HepG2 (cell line): ENCODE results near the gene ZNF562. TPM values are rescaled to one million over a fixed set of nuclear protein-coding genes. Genes with fewer than 3 reads are reported as not detected.

ENCODE experiments used
- BRD4 ChIP-seq: sonication (generic); formaldehyde crosslinking; IDR thresholded peaks from 2 replicates; pipeline ENCODE4 v1.4.0; 2020; ENCODE audit warnings: missing genetic modification reagents
- CEBPB ChIP-seq: IDR thresholded peaks from 2 replicates; pipeline ENCODE4 v1.6.1; 2011; ENCODE audit warnings: low read depth, low read length, improper control_type of control experiment, borderline replicate concordance
- ERF ChIP-seq: IDR thresholded peaks from 2 replicates; pipeline ENCODE4 v1.6.1; 2018; ENCODE audit warnings: missing biosample characterization, missing genetic modification reagents
- HNRNPL ChIP-seq: fragments of 200-400 bp; formaldehyde crosslinking; IDR thresholded peaks from 2 replicates; pipeline ENCODE4 v1.6.1; 2017; ENCODE audit warnings: mild to moderate bottlenecking, low read depth, low read length
- JDP2 ChIP-seq: sonication (generic); formaldehyde crosslinking; IDR thresholded peaks from 2 replicates; pipeline ENCODE4 v1.8.1; 2022; ENCODE audit warnings: missing genetic modification reagents, borderline replicate concordance
- LCORL ChIP-seq, 2 experiments: fragments of 450-650 bp in 1 of 2; sonication (generic) in 1 of 2; formaldehyde crosslinking in 1 of 2; IDR thresholded peaks; 2 replicates each; pipeline versions ENCODE4 v1.5.0 to v1.6.1; 2017 to 2020; ENCODE audit warnings: antibody characterized with exemption in 1 of 2, missing genetic modification reagents in 1 of 2
- MIER3 ChIP-seq: IDR thresholded peaks from 2 replicates; pipeline ENCODE4 v1.6.1; 2016; ENCODE audit warnings: missing compliant biosample characterization, borderline replicate concordance
- MTF1 ChIP-seq: sonication (generic); formaldehyde crosslinking; IDR thresholded peaks from 2 replicates; pipeline ENCODE4 v1.5.0; 2020; ENCODE audit warnings: missing genetic modification reagents
- MTF2 ChIP-seq: sonication (generic); formaldehyde crosslinking; IDR thresholded peaks from 2 replicates; pipeline ENCODE4 v1.5.0; 2020; ENCODE audit warnings: missing genetic modification reagents, borderline replicate concordance
- NRL ChIP-seq: sonication (generic); formaldehyde crosslinking; IDR thresholded peaks from 2 replicates; pipeline ENCODE4 v1.5.0; 2020; ENCODE audit warnings: missing genetic modification reagents, mild to moderate bottlenecking, moderate library complexity, borderline replicate concordance
- PHF5A ChIP-seq: IDR thresholded peaks from one replicate; pipeline ENCODE4 v1.6.1; 2018; ENCODE audit warnings: low read depth, missing genetic modification reagents; ENCODE audit not compliant: unreplicated experiment
- PHF8 ChIP-seq: sonication (generic); formaldehyde crosslinking; IDR thresholded peaks from 2 replicates; pipeline ENCODE4 v1.5.0; 2020; ENCODE audit warnings: missing genetic modification reagents
- SALL1 ChIP-seq: sonication (generic); formaldehyde crosslinking; IDR thresholded peaks from 2 replicates; pipeline ENCODE4 v1.8.0; 2022; ENCODE audit warnings: mild to moderate bottlenecking, missing genetic modification reagents
- ZBTB3 ChIP-seq: sonication (generic); formaldehyde crosslinking; IDR thresholded peaks from 2 replicates; pipeline ENCODE4 v1.4.0; 2020; ENCODE audit warnings: low read depth, mild to moderate bottlenecking, moderate library complexity, missing genetic modification reagents, borderline replicate concordance
- ZNF776 ChIP-seq: sonication (generic); formaldehyde crosslinking; IDR thresholded peaks from 2 replicates; pipeline ENCODE4 v1.4.0; 2020; ENCODE audit warnings: mild to moderate bottlenecking, missing genetic modification reagents
- polyA plus RNA-seq, 8 experiments: library from polyadenylated mRNA; depleted of rRNA in 3 of 8; stranded (reverse) in 7 of 8; unstranded in 1 of 8; fragments of >200 nt; fragmentation: Illumina TruSeq in 4 of 8; extraction: Trizol in 4 of 8; gene quantifications; 2 replicates each; pipeline versions ENCODE4 v1.2.1 to v1.2.3, GENCODE V29; 2011 to 2016; ENCODE audit warnings: low read depth in 4 of 8, missing spikeins in 1 of 8, mixed read lengths in 1 of 8; ENCODE audit not compliant: insufficient read depth in 1 of 8
- total RNA-seq, 5 experiments: library from RNA; depleted of rRNA; stranded (reverse); fragments of >200 nt; fragmentation: Illumina TruSeq; extraction: Trizol; gene quantifications; 2 replicates each; pipeline ENCODE4 v1.2.3, GENCODE V29; 2016; ENCODE audit warnings: low read depth in 1 of 5
- TF ChIP-seq, protein P1 (sequence below): sonication (generic); formaldehyde crosslinking; IDR thresholded peaks from 2 replicates; pipeline ENCODE4 v1.8.1; 2022; ENCODE audit warnings: low read depth, mild to moderate bottlenecking, missing genetic modification reagents
- TF ChIP-seq, protein P2 (sequence below): sonication (generic); formaldehyde crosslinking; IDR thresholded peaks from 2 replicates; pipeline ENCODE4 v1.9.0; 2021; ENCODE audit warnings: missing genetic modification reagents, borderline replicate concordance
- TF ChIP-seq, protein P3 (sequence below): sonication (generic); formaldehyde crosslinking; IDR thresholded peaks from 2 replicates; pipeline ENCODE4 v1.8.0; 2022; ENCODE audit warnings: mild to moderate bottlenecking, missing genetic modification reagents, moderate library complexity
- TF ChIP-seq, protein P4 (sequence below): sonication (generic); formaldehyde crosslinking; IDR thresholded peaks from 2 replicates; pipeline ENCODE4 v1.9.0; 2021; ENCODE audit warnings: missing genetic modification reagents, mild to moderate bottlenecking, borderline replicate concordance

ZNF562 gene
- total and polyA plus RNA-seq, 2 of the 13 experiments (the other 11 are each of a cell fraction or from before 2014, with no cell fraction given): 13.1 to 32.7 TPM

DNA sequence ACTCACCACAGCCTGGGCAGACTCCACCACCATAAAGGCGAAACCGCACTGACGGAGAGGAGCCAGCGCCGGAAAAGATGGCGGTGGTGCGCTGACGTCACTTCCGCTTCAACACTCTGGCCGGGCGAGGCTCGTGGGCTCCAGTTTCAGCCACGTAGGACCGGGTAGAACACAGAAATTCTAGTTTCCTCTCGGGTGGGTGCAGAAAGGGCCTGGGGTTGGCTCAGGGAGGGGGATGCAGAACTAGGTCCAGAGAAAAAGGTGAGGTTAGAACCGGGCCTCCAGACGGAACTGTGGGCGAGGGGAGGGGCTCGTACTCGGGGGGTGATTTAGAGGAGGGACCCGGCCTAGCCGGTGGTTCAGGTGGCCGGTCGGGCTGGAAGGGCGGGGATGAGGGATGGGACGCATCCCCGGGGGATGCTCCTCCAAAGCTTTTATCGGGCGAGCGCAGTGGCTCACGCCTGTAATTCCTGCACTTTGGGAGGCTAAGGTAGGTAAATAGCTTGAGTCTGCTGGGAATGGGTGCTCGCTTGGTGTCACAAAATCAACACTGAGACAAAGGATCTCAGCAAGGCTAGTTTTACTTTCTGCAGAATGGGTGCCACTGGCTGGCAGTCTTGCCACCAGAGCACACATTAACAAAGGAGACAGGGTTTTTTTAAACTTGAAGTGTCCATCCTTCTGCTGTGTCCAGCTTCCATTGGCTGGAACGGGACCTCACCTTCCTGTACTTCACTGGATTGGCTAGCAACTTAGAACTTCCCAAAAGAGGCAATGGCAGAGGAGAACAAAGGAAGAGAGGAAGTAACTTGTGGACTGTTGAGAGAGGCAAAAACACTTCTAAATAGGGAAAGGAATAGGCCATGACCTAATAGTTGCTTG is 53.5 kb downstream of the ZNF562 start, which contains the start of gene ZNF561 (continued):
- TF ChIP-seq, protein P1, sequence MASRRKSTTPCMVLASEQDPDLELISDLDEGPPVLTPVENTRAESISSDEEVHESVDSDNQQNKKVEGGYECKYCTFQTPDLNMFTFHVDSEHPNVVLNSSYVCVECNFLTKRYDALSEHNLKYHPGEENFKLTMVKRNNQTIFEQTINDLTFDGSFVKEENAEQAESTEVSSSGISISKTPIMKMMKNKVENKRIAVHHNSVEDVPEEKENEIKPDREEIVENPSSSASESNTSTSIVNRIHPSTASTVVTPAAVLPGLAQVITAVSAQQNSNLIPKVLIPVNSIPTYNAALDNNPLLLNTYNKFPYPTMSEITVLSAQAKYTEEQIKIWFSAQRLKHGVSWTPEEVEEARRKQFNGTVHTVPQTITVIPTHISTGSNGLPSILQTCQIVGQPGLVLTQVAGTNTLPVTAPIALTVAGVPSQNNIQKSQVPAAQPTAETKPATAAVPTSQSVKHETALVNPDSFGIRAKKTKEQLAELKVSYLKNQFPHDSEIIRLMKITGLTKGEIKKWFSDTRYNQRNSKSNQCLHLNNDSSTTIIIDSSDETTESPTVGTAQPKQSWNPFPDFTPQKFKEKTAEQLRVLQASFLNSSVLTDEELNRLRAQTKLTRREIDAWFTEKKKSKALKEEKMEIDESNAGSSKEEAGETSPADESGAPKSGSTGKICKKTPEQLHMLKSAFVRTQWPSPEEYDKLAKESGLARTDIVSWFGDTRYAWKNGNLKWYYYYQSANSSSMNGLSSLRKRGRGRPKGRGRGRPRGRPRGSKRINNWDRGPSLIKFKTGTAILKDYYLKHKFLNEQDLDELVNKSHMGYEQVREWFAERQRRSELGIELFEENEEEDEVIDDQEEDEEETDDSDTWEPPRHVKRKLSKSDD (CRISPR knock-in tag): no peak
- TF ChIP-seq ERF (CRISPR knock-in tag): no peak
- peak; percentile 67; the same call in 1 of the 2 replicates for TF ChIP-seq BRD4 (CRISPR knock-in tag)
- TF ChIP-seq, protein P2, sequence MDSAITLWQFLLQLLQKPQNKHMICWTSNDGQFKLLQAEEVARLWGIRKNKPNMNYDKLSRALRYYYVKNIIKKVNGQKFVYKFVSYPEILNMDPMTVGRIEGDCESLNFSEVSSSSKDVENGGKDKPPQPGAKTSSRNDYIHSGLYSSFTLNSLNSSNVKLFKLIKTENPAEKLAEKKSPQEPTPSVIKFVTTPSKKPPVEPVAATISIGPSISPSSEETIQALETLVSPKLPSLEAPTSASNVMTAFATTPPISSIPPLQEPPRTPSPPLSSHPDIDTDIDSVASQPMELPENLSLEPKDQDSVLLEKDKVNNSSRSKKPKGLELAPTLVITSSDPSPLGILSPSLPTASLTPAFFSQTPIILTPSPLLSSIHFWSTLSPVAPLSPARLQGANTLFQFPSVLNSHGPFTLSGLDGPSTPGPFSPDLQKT (CRISPR knock-in tag): no peak
- TF ChIP-seq, protein P3, sequence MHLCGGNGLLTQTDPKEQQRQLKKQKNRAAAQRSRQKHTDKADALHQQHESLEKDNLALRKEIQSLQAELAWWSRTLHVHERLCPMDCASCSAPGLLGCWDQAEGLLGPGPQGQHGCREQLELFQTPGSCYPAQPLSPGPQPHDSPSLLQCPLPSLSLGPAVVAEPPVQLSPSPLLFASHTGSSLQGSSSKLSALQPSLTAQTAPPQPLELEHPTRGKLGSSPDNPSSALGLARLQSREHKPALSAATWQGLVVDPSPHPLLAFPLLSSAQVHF (CRISPR knock-in tag): 0 out of 2 replicates have a peak, but pooled peaks have one; percentile 42
- TF ChIP-seq NRL (CRISPR knock-in tag): peak; percentile 82; the same call in 1 of the 2 replicates
- no peak for TF ChIP-seq LCORL (IDR thresholded peaks at IDR 0.05)
- no peak for TF ChIP-seq LCORL (CRISPR knock-in tag; IDR thresholded peaks at IDR 0.05)
- TF ChIP-seq, protein P4, sequence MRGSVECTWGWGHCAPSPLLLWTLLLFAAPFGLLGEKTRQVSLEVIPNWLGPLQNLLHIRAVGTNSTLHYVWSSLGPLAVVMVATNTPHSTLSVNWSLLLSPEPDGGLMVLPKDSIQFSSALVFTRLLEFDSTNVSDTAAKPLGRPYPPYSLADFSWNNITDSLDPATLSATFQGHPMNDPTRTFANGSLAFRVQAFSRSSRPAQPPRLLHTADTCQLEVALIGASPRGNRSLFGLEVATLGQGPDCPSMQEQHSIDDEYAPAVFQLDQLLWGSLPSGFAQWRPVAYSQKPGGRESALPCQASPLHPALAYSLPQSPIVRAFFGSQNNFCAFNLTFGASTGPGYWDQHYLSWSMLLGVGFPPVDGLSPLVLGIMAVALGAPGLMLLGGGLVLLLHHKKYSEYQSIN (CRISPR knock-in tag): no peak
- TF ChIP-seq HNRNPL: 0 out of 2 replicates have a peak, but pooled peaks have one; percentile 19
- TF ChIP-seq PHF5A (CRISPR knock-in tag): no peak
- TF ChIP-seq MTF2 (CRISPR knock-in tag): no peak
- no peak for TF ChIP-seq CEBPB
- TF ChIP-seq MIER3 (CRISPR knock-in tag): peak; percentile 34; the same call in 1 of the 2 replicates
- TF ChIP-seq ZNF776 (CRISPR knock-in tag): peak; percentile 46; the same call in 1 of the 2 replicates
- TF ChIP-seq PHF8: peak; percentile 85
- no peak for TF ChIP-seq MTF1 (CRISPR knock-in tag)
- no peak for TF ChIP-seq ZBTB3 (CRISPR knock-in tag)
- TF ChIP-seq SALL1 (CRISPR knock-in tag): peak; percentile 79
- TF ChIP-seq JDP2: no peak
